Inflammatory macrophage treated with lipopolysaccharide for 1 hour (primary cell): ENCODE data around the gene ADPRM.
"Not testable (repeated sequence)": the region's sequence is repeated elsewhere in the genome, so short reads cannot be mapped to it uniquely, and the experiment has no call there.

ENCODE experiments used
- DNase-seq, 2 donors: peaks; one replicate each; pipeline ENCODE4 v3.0.0-alpha.2; 2020 to 2022

ADPRM gene

DNA sequence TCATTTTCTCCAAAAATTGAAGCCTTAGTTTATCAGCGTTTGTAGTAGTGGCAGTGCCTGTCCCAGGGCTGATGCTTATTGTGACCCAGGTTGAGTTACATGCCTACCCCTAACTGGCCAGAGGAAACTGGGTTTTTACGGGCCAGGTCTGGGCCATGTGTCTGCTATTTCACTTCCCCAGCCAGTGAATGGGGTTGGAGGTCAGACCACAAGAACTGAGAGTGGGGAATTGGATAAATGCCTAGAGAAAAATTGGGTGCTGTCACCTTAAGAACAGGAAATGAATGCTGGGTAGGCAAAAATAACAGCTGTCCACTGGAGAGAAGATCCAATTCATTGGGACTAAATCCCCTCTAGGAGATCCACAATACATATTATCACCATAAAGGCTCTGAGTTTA lies 5.2 kb downstream of the ADPRM start:
- peak in 1 of 2 donors; percentile 12 for DNase-seq

GRCh38 chr17:10705727-10706126 lies 8.3 kb downstream of the ADPRM start:
- no peak for DNase-seq

DNA sequence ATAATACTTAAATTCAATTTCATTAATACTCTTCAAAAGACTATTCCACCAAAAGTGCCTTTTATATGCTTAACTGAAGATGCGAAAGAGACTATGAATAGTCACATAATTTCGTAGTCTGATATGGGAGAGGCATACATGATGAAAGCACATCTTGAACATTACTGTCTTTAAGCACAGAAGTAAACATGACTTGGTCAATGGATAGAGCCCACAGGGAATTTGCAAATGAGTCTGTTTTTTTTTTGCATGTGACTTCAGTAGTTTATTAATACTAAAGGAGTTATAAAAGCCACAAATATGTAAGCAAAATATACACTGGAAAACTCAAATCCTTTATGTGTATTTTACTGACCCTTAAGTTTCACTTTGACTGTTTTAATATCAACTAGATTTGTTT lies 15.9 kb downstream of the ADPRM start:
- no peak for DNase-seq

DNA sequence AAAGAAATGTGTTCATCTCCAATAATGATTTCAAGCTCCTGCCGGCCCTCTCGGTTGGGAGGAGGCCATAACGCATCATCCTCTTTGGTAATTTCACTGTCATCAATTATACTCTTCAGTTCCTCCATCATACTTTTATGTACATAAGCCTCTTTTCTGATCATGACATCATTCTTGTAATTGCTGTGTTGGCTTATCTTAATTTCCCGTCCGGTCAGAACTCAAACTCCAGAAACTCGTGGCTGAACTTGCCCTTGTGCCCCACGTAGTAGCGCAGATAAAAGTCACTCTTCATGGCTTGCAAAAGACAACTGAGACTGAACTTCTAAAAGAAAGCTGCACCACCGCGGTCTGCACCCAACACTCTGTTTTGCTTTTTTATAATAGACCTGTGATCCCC lies 18.8 kb downstream of the ADPRM start:
- DNase-seq = no peak

DNA sequence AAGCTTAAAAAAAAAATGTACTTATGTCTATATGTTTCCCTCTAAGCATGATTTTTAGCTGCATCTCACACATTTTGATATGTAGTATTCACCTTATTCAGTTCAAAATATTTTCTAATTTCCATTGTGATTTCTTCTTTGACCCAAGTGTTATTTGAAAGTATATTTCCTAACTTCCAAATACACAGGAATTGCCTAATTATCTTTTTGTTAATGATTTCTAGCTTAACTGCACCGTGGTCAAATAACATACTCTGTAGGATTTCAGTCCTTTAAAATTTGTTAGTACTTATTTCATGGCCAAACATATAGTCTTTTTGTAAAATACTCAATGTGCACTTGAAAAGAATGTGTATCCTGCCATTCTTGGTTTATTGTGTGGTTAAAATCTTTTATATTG lies 21.2 kb downstream of the ADPRM start:
- DNase-seq = no peak

- DNase-seq = no peak
Observed at GRCh38 chr17:10724546-10725195, 27.3 kb downstream of the ADPRM start.

GRCh38 chr17:10725262-10725661 lies 27.9 kb downstream of the ADPRM start:
- DNase-seq = no peak

DNA sequence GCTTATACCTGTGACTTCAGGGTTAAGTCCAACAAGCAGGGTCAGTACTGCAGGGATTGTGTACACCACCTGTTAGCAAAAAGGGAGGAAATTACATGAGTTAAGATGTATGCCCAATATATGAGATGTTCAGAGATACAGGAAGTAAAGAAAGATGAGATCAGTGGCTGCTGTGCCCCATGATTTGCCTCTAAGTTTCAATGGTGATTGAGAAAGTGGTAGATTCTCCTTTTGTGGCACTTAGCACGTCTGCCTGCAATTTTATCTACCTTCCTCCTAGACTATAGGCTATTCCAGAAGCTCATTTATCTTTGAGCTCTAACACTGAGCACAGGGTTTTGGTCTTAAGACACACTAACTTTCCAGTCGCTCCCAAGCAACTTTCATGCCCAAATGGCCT lies 28.8 kb downstream of the ADPRM start:
- DNase-seq = peak; percentile 6 to 29

- no peak for DNase-seq
Observed at GRCh38 chr17:10727192-10727591, 29.8 kb downstream of the ADPRM start.

- no peak for DNase-seq
Observed at GRCh38 chr17:10728331-10728892, 31.0 kb downstream of the ADPRM start.

DNA sequence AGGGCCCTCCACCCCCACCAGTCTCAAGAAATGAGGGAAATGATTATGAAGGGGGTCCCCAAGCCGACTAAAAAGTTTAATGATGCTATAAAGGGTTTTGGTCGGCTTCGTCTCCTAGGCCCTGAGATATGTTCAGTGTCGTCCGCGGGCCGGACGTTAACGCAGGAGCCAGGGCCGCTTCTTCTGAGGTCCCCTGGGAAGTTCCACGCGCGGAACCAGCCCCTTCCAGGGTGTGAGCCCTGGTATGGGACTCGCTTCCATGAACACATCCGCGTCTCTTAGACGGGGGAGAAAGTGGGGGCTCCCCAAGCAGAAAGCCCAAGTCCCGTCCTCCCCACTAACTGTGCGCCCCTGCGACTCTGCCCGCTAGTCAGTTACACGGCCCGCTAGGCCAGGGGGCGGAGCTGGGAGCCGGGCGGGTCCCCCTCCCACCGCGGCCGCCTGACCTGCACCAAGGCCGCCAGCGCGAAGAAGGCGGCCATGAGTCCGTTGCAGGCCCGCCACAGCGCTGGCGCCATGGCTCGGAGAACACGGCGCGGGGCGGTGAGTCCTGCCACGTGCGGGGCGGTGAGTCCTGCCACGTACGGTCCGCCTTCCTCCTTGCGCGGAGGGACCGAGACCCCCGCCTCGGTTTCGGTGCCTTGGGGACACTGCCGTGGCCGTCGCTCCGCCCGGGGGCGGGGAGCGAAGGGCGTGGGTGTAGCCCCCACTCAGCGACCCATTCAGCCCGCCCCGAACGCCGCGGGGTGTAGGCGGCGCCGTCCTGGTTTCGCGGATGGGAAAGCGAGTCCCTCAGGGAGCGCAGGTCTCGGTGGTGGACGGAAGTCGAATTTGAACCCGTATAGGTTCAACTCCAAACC lies 32.2 kb downstream of the ADPRM start, which contains the start of gene TMEM220:
Gene TMEM220, minus strand, starts transcription at position 690 of the 860 bp plus-strand sequence. Its CDS starts 172 bp downstream, at position 518.
- peak; percentile 42 to 63 for DNase-seq

DNA sequence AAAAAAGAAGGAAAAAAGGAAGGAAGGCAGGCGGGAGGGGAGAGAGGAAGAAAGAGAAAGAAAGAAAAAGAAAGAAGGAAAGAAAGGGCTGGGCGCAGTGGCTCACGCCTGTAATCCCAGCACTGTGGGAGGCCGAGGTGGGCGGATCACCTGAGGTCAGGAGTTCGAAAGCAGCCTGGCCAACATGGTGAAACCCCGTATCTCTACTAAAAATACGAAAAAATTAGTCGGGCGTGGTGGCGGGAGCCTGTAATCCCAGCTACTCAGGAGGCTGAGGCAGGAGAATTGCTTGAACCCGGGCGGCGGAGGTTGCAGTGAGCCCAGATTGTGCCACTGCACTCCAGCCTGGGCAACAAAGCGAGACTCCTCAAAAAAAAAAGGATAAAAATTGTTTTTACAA lies 32.9 kb downstream of the ADPRM start:
- DNase-seq = not testable (repeated sequence)

DNA sequence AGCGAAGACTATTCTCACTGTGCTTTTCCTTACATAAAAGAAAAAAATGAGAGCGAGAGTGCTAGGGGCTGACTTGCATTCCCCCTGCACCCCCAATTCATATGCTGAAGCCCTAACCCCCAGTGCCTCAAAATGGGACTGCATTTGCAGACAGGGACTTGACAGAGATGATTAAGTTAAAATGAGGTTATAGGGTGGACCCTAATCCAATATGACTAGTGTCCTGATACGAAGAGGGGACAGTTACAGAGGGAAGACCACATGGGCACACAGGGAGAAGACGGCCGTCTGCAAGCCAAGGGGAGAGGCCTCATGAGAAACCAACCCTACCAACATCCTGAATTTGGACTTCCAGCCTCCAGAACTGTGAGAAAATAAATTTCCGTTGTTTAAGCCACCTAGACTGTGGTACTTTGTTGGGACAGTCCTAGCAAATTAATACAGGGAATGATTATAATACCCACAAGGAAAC lies 34.0 kb downstream of the ADPRM start:
- no peak for DNase-seq

DNA sequence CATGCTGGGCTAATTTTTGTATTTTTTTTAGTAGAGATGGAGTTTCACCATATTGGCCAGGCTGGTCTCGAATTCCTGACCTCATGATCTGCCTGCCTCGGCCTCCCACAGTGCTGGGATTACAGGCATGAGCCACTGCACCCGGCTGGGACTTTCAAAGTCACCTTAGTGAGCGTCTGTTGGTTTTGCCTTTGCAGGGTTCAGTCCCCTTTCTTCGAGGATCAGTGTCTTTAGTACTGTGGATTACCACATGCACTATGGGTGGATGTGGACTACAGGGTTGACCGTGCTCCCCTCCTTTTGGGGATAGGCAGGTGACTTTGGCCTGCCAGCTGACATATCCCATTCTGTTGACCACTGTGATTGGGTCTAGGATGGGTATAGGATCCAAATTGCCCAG lies 34.7 kb downstream of the ADPRM start:
- DNase-seq = not testable (repeated sequence)

DNA sequence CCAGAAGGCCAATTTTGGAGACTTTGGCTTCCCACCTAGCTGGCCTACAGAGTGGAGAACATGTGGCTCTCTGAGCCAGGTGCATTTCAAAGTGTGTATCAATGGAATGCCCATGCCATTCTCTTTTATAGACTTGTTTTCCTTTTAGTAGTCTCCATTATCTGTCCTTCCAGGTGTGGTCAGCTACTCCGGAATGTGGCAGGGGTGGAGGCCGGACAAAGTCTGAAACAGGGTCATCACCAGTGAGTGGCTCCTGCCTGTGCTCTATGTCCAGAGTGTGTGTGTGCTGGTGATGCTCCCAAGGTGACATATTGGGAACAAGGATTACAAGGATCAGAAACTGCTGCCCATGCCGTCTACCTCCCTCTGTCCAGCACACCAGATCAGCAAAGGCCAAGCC lies 36.3 kb downstream of the ADPRM start:
- no peak for DNase-seq

GRCh38 chr17:10735251-10735650 lies 37.9 kb downstream of the ADPRM start:
- no peak for DNase-seq

GRCh38 chr17:10735821-10736220 lies 38.4 kb downstream of the ADPRM start:
- DNase-seq = no peak

GRCh38 chr17:10737168-10737622 lies 39.8 kb downstream of the ADPRM start:
- peak; percentile 26 to 50 for DNase-seq

DNA sequence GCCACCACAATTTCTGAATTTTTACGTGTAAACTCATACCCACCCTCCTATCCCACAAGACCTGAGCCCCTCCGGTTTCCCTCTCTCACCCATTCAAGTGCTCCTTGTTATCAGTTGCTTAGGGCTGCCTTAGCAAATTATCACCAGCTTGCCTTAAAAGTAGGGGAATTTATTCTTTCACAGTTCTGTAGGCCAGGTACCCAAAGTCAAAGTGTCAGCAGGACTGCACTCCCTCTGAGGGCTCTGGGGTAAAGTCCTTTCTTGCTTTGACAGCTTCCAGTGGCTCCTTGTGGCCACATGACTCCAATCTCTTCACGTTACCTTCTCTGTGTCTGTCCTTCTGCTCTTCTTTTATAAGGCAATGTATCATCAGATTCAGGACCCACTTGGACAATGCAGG lies 40.3 kb downstream of the ADPRM start:
- no peak for DNase-seq

DNA sequence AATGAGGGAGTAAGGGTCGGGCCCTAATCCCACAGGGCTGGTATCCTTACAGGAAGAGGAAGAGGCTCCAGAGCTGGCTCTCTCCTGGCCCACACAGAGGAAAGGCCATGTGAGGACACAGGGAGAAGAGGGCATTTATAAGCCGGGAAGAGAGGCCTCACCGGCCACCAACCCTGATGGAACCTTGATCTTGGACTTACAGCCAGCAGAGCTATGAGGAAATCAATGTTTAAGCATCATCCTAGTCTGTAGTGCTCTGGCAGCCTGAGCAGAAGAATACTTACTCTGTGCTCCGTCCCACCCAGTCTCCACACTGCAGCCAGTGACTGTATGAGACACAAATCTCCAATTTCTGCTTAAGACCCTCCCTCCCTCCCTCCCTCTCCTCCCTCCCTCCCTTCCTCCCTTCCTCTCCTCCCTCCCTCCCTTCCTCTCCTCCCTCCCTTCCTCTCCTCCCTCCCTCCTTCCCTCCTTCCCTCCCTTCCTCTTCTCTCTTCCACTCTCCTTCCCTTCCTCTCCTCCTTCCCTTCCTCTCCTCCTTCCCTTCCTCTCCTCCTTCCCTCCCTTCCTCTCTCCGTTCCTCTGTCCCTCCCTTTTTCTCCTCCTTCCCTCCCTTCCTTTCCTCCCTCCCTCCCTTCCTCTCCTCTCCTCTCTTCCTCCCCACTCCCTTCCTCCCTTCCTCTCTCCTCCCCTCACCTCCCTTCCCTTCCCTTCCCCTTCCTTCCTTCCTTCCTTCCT lies 41.3 kb downstream of the ADPRM start:
- DNase-seq = no peak

- no peak for DNase-seq
Observed at GRCh38 chr17:10739386-10739785, 42.0 kb downstream of the ADPRM start.

- no peak for DNase-seq
Observed at GRCh38 chr17:10741416-10742135, 44.2 kb downstream of the ADPRM start.
